ENCODE data around the gene DUS1L.
"Not testable (repeated sequence)": the region's sequence is repeated elsewhere in the genome, so short reads cannot be mapped to it uniquely, and the experiment has no call there.

The DUS1L gene

DNA sequence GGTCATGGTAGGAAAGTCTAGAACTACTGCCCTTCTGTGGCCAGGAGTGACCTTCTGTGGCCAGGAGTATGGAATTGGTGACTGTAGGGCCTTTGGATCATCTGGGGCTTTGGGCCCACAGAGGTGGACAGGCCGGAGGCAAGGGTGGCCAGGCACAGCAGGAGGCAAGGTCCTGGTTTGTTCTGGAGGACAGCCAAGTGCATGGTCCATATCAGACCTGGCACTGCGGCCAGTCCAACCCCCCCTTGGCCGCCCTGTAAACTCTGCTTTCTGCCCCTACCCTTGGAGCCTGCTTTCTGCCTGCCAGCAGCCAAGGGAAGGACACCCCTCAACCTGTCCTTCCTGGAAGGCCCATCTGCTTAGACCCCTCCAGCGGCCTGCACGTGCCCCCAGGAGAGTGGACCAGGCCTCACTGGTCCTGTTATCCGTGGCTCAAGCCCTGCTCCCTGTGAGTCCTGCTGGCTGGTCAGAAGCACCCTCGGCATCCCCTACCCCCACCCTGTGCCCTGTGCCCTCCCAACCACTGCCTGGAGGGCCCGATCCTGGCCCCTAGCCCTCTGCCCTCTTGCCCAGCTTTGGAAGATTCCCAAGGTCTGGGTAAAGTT, 25.8 kb downstream of the DUS1L start:
- no peak for ATAC-seq

GRCh38 chr17:82038796-82039409, 26.7 kb downstream of the DUS1L start:
- not testable (repeated sequence) for ATAC-seq

More for the DNA sequence above, 25.8 kb downstream of the DUS1L start:
- no peak for TF ChIP-seq OSR1 (CRISPR knock-in tag; IDR thresholded peaks at IDR 0.05)
- no peak for TF ChIP-seq ZNF70 (CRISPR knock-in tag; IDR thresholded peaks at IDR 0.05)
- TF ChIP-seq, protein P1, sequence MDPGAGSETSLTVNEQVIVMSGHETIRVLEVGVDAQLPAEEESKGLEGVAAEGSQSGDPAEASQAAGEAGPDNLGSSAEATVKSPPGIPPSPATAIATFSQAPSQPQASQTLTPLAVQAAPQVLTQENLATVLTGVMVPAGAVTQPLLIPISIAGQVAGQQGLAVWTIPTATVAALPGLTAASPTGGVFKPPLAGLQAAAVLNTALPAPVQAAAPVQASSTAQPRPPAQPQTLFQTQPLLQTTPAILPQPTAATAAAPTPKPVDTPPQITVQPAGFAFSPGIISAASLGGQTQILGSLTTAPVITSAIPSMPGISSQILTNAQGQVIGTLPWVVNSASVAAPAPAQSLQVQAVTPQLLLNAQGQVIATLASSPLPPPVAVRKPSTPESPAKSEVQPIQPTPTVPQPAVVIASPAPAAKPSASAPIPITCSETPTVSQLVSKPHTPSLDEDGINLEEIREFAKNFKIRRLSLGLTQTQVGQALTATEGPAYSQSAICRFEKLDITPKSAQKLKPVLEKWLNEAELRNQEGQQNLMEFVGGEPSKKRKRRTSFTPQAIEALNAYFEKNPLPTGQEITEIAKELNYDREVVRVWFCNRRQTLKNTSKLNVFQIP (CRISPR knock-in tag; IDR thresholded peaks at IDR 0.05; ENCODE audit: borderline replicate concordance, low read depth): no peak
- TF ChIP-seq SNAI2 (CRISPR knock-in tag; IDR thresholded peaks at IDR 0.05): no peak
- TF ChIP-seq ZC3H10 (CRISPR knock-in tag; IDR thresholded peaks at IDR 0.05): no peak
- TF ChIP-seq GLIS3 (CRISPR knock-in tag; IDR thresholded peaks at IDR 0.05): no peak
- TF ChIP-seq BACH2 (CRISPR knock-in tag; IDR thresholded peaks at IDR 0.05; ENCODE audit: borderline replicate concordance): no peak
- TF ChIP-seq PATZ1 (CRISPR knock-in tag; IDR thresholded peaks at IDR 0.05; ENCODE audit: borderline replicate concordance): no peak
- TF ChIP-seq RARB (CRISPR knock-in tag; IDR thresholded peaks at IDR 0.05): no peak
- no peak for TF ChIP-seq TSHZ2 (CRISPR knock-in tag; IDR thresholded peaks at IDR 0.05)
- no peak for TF ChIP-seq ZFP3 (CRISPR knock-in tag; IDR thresholded peaks at IDR 0.05)
- no peak for TF ChIP-seq TCF4 (CRISPR knock-in tag; IDR thresholded peaks at IDR 0.05; ENCODE audit: borderline replicate concordance)
- TF ChIP-seq, protein P2, sequence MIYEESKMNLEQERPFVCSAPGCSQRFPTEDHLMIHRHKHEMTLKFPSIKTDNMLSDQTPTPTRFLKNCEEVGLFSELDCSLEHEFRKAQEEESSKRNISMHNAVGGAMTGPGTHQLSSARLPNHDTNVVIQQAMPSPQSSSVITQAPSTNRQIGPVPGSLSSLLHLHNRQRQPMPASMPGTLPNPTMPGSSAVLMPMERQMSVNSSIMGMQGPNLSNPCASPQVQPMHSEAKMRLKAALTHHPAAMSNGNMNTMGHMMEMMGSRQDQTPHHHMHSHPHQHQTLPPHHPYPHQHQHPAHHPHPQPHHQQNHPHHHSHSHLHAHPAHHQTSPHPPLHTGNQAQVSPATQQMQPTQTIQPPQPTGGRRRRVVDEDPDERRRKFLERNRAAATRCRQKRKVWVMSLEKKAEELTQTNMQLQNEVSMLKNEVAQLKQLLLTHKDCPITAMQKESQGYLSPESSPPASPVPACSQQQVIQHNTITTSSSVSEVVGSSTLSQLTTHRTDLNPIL (CRISPR knock-in tag; IDR thresholded peaks at IDR 0.05; ENCODE audit: low read depth): no peak
- no peak for TF ChIP-seq CSDC2 (CRISPR knock-in tag; IDR thresholded peaks at IDR 0.05)
- no peak for TF ChIP-seq TOX (CRISPR knock-in tag; IDR thresholded peaks at IDR 0.05; ENCODE audit: borderline replicate concordance)
- TF ChIP-seq ARNTL (CRISPR knock-in tag; IDR thresholded peaks at IDR 0.05; ENCODE audit: borderline replicate concordance, low read depth): no peak
- TF ChIP-seq ESRRG (CRISPR knock-in tag; IDR thresholded peaks at IDR 0.05): no peak
- TF ChIP-seq ZFP30 (CRISPR knock-in tag; IDR thresholded peaks at IDR 0.05): no peak
- TF ChIP-seq ZNF8 (CRISPR knock-in tag; IDR thresholded peaks at IDR 0.05): no peak
- TF ChIP-seq PPARA (CRISPR knock-in tag; IDR thresholded peaks at IDR 0.05; ENCODE audit: borderline replicate concordance): no peak

GRCh38 chr17:82037889-82038195, 27.8 kb downstream of the DUS1L start:
- no peak for TF ChIP-seq ZC3H10 (CRISPR knock-in tag; IDR thresholded peaks at IDR 0.05)
- no peak for TF ChIP-seq ISL1 (CRISPR knock-in tag; IDR thresholded peaks at IDR 0.05)
- no peak for TF ChIP-seq SNAI2 (CRISPR knock-in tag; IDR thresholded peaks at IDR 0.05)
- TF ChIP-seq ZFP30 (CRISPR knock-in tag; IDR thresholded peaks at IDR 0.05): no peak
- TF ChIP-seq ZNF70 (CRISPR knock-in tag; IDR thresholded peaks at IDR 0.05): no peak
- TF ChIP-seq TOX (CRISPR knock-in tag; IDR thresholded peaks at IDR 0.05; ENCODE audit: borderline replicate concordance): no peak
- TF ChIP-seq PPARA (CRISPR knock-in tag; IDR thresholded peaks at IDR 0.05; ENCODE audit: borderline replicate concordance): no peak
- ATAC-seq: no peak
